ENCODE data around the gene SYF2.
"Not testable (repeated sequence)": the region's sequence is repeated elsewhere in the genome, so short reads cannot be mapped to it uniquely, and the experiment has no call there.

DNA sequence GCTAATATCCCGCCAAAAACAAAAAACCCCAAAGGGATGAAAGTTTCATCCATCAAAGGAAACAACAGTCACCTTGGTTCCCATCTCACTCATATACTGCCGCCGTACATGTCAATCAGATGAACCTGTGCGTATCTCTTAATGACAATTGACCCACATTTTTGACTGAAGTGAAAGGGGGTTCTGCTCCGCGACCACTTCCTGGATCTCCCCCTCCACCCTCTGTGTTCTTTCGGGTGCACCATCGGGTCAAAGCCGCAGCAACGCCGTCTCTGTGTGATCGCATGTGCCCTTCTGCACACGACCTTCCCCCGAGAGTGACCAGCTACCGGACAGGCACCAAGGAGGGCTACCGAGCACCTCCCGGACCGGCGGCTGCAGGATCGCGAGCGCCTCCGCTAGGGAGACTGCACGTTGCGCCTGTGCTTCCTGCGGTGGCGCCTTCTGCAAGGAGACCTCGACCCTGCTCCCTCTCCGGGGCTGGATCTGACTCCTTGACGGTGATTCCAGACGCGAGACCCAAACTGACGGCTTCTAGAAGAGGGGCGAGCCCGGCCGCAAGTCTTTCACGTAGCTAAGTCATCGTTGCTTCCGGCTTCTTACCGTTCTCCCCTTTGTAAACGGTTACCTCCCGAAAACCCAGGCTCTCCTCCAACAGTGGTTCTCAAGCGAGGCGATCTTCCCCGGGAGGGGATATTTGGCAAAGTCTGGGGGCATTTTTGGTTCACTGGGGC, 34.4 kb upstream of the SYF2 start:
- TF ChIP-seq, protein P1, sequence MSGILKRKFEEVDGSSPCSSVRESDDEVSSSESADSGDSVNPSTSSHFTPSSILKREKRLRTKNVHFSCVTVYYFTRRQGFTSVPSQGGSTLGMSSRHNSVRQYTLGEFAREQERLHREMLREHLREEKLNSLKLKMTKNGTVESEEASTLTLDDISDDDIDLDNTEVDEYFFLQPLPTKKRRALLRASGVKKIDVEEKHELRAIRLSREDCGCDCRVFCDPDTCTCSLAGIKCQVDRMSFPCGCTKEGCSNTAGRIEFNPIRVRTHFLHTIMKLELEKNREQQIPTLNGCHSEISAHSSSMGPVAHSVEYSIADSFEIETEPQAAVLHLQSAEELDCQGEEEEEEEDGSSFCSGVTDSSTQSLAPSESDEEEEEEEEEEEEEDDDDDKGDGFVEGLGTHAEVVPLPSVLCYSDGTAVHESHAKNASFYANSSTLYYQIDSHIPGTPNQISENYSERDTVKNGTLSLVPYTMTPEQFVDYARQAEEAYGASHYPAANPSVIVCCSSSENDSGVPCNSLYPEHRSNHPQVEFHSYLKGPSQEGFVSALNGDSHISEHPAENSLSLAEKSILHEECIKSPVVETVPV (CRISPR knock-in tag; IDR thresholded peaks at IDR 0.05): not testable (repeated sequence)
- TF ChIP-seq, protein P2, sequence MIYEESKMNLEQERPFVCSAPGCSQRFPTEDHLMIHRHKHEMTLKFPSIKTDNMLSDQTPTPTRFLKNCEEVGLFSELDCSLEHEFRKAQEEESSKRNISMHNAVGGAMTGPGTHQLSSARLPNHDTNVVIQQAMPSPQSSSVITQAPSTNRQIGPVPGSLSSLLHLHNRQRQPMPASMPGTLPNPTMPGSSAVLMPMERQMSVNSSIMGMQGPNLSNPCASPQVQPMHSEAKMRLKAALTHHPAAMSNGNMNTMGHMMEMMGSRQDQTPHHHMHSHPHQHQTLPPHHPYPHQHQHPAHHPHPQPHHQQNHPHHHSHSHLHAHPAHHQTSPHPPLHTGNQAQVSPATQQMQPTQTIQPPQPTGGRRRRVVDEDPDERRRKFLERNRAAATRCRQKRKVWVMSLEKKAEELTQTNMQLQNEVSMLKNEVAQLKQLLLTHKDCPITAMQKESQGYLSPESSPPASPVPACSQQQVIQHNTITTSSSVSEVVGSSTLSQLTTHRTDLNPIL (CRISPR knock-in tag; IDR thresholded peaks at IDR 0.05; ENCODE audit: low read depth): not testable (repeated sequence)
- not testable (repeated sequence) for TF ChIP-seq ESRRG (CRISPR knock-in tag; IDR thresholded peaks at IDR 0.05); ZFP30 (CRISPR knock-in tag; IDR thresholded peaks at IDR 0.05); ARNTL (CRISPR knock-in tag; IDR thresholded peaks at IDR 0.05; ENCODE audit: borderline replicate concordance, low read depth); RARB (CRISPR knock-in tag; IDR thresholded peaks at IDR 0.05)
- TF ChIP-seq, protein P3, sequence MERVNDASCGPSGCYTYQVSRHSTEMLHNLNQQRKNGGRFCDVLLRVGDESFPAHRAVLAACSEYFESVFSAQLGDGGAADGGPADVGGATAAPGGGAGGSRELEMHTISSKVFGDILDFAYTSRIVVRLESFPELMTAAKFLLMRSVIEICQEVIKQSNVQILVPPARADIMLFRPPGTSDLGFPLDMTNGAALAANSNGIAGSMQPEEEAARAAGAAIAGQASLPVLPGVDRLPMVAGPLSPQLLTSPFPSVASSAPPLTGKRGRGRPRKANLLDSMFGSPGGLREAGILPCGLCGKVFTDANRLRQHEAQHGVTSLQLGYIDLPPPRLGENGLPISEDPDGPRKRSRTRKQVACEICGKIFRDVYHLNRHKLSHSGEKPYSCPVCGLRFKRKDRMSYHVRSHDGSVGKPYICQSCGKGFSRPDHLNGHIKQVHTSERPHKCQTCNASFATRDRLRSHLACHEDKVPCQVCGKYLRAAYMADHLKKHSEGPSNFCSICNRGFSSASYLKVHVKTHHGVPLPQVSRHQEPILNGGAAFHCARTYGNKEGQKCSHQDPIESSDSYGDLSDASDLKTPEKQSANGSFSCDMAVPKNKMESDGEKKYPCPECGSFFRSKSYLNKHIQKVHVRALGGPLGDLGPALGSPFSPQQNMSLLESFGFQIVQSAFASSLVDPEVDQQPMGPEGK (CRISPR knock-in tag; IDR thresholded peaks at IDR 0.05; ENCODE audit: borderline replicate concordance): not testable (repeated sequence)
